Right ventricle myocardium superior (tissue), 1 donor: ENCODE data around the gene RTEL1. TPM values are rescaled to one million over a fixed set of nuclear protein-coding genes. Genes with fewer than 3 reads are reported as not detected.

Source experiments
- ATAC-seq: fragments of 200-7000 bp; cut with Tn5 transposase; one replicate; pipeline ENCODE4 v1.9.1; 2020; ENCODE audit warnings: mild to moderate bottlenecking; ENCODE audit not compliant: poor library complexity
- DNase-seq: peaks from one replicate; pipeline ENCODE4 v3.0.0-alpha.2; 2020
- intact Hi-C: fragments of 100-400 bp; cut with DNase I; formaldehyde crosslinking; loops from one replicate; pipeline ENCODE4 v1.11.2; 2022
- total RNA-seq: library from RNA; stranded (reverse); fragmentation: NEBNext Ultra II Directional; extraction: Animal tissue kit (Norgen Biotek cat#: 25700); gene quantifications from one replicate; pipeline ENCODE4 v1.2.1, GENCODE V29; 2021
- donor health status: DM: no; HTN: yes; CAD: no; lungs with severe emphysema.

The RTEL1 gene
- total RNA-seq, 1 donor from 2014 or later = 7.3 TPM

DNA sequence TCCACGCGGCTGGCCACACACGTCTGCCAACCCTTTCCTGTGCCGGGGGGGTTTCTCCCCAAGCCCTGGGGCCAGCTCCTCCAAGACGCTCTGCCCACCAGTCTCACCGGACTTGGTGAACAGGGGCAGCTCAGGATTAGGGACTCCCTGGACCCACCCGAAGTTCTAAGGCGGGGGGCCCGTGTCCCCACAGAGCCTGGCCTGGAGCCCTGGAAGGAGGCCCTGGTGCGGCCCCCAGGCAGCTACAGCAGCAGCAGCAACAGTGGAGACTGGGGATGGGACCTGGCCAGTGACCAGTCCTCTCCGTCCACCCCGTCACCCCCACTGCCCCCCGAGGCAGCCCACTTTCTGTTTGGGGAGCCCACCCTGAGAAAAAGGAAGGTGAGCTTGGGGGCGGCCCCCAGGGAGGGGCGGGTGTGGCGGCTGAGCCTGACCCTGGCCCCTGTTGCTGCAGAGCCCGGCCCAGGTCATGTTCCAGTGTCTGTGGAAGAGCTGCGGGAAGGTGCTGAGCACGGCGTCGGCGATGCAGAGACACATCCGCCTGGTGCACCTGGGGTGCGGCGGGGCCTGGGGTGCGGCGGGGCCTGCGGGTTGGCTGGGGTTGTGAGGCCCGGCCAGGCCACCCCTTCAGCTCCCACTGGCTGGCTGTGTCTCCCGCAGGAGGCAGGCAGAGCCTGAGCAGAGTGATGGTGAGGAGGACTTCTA lies 83.7 kb downstream of the RTEL1 start:
- intact Hi-C loops = no loop called here
- DNase-seq (no peak), ATAC-seq (no peak)

GRCh38 chr20:63742381-63743024 lies 84.4 kb downstream of the RTEL1 start:
- DNase-seq (no peak), ATAC-seq (no peak)
- intact Hi-C loops = no loop called here

- ATAC-seq = no peak
- intact Hi-C loops = no loop called here
- no peak for DNase-seq
Observed at GRCh38 chr20:63743210-63743970, 85.3 kb downstream of the RTEL1 start.

DNA sequence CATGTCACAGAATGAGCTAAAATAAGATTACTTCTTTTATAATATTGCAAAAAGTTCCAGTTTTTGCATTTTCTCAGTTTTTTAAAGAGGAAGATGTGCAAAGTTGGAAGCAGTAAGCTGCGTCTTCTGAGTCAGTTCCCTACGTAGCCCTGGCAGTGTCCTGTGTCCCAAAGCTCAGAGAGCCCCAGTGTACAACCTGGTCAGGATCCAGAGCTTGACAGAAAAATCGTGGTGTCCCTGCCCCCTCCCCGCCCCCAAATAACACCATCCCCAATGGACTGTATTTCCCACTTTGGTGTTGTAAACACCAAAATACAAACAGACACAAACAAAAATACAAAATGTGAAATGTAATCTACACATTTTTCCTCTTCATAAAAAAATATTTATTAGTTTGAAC lies 86.0 kb downstream of the RTEL1 start:
- intact Hi-C loops = no loop called here
- DNase-seq (no peak), ATAC-seq (no peak)

- no peak for DNase-seq
- ATAC-seq = no peak
- intact Hi-C loops = no loop called here
Observed at GRCh38 chr20:63744574-63745423, 86.7 kb downstream of the RTEL1 start.

DNA sequence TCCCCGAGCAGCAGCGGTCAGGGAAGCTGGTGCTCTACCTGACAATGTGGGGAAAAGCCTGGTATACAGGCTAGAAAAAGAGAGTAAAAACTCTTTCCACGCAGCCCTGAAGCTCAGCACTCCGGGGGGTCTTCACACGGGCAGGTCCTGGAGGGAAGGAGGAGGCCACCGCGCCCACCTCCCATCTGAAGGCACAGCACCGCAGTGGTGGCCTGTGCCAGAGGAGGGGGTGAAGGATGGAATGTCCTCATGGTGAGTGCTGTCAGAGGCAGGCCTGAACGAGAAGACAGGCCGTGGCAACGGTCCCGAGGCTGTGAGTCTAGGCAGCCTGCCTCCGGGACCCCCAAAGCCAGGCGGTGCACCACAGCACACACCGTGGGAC lies 87.3 kb downstream of the RTEL1 start:
- intact Hi-C loops = no loop called here
- no peak for ATAC-seq
- no peak for DNase-seq

Other genes starting within 250 kb of the RTEL1 start
- 0.89 TPM for gene KCNQ2, start 185.7 kb upstream of the RTEL1 start, total RNA-seq
- gene EEF1A2, start 159.2 kb upstream of the RTEL1 start, total RNA-seq = 1,229 TPM
- gene PPDPF, start 137.5 kb upstream of the RTEL1 start, total RNA-seq = 246 TPM
- gene PTK6, start 120.9 kb upstream of the RTEL1 start, total RNA-seq = 0.13 TPM
- not detected for gene SRMS, start 110.6 kb upstream of the RTEL1 start, total RNA-seq
- gene FNDC11, start 104.2 kb upstream of the RTEL1 start, total RNA-seq = 0.11 TPM
- 9.7 TPM for gene HELZ2, start 84.1 kb upstream of the RTEL1 start, total RNA-seq
- 5.5 TPM for gene GMEB2, start 31.2 kb upstream of the RTEL1 start, total RNA-seq
- 4.3 TPM for gene STMN3, start 4.9 kb upstream of the RTEL1 start, total RNA-seq
- gene TNFRSF6B, start 38.3 kb downstream of the RTEL1 start, total RNA-seq = 0.32 TPM
- gene ARFRP1, start 49.7 kb downstream of the RTEL1 start, total RNA-seq = 32.2 TPM
- gene ZGPAT, start 49.7 kb downstream of the RTEL1 start, total RNA-seq = 16.0 TPM
- gene LIME1, start 78.4 kb downstream of the RTEL1 start, total RNA-seq = 1.6 TPM
- 95.0 TPM for gene SLC2A4RG, start 81.5 kb downstream of the RTEL1 start, total RNA-seq
- gene ZBTB46, start 173.0 kb downstream of the RTEL1 start, total RNA-seq = 13.5 TPM
- not detected for gene ABHD16B, start 203.2 kb downstream of the RTEL1 start, total RNA-seq
- 69.0 TPM for gene TPD52L2, start 207.0 kb downstream of the RTEL1 start, total RNA-seq
- gene DNAJC5, start 236.8 kb downstream of the RTEL1 start, total RNA-seq = 42.3 TPM